ENCODE results near the gene NF1.
"Not testable (repeated sequence)": the region's sequence is repeated elsewhere in the genome, so short reads cannot be mapped to it uniquely, and the experiment has no call there.

NF1 gene

GRCh38 chr17:31260151-31260550, 165.4 kb downstream of the NF1 start:
- DNase-seq (ENCODE audit: low read depth in 3 of 3): no peak

GRCh38 chr17:31261601-31262000, 166.8 kb downstream of the NF1 start:
- DNase-seq (ENCODE audit: low read depth in 3 of 3): no peak

DNA sequence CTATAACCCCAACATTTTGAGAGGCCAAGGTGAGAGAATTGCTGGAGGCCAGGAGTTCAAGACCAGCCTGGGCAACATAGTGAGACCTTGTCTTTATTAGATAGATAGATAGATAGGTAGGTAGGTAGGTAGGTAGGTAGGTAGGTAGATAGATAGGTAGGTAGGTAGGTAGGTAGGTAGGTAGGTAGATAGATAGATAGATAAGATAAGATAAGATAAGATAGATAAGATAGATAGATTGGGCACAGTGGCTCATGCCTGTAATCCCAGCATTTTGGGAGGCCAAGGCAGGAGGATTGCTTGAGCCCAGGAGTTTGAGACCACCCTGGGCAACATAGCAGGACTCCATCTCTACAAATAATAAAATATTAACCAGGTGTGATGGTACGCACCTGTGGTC, 168.1 kb downstream of the NF1 start:
- not testable (repeated sequence) for DNase-seq (ENCODE audit: low read depth in 3 of 3)

GRCh38 chr17:31266042-31266441, 171.3 kb downstream of the NF1 start:
- no peak for DNase-seq (ENCODE audit: low read depth in 3 of 3)

GRCh38 chr17:31269036-31269577, 174.3 kb downstream of the NF1 start:
- no peak for DNase-seq (ENCODE audit: low read depth in 3 of 3)

- no peak for DNase-seq (ENCODE audit: low read depth in 3 of 3)
These were observed 174.8 kb downstream of the NF1 start for GRCh38 chr17:31269578-31269983.

GRCh38 chr17:31272236-31272635, 177.5 kb downstream of the NF1 start:
- no peak for DNase-seq (ENCODE audit: low read depth in 3 of 3)

- DNase-seq (ENCODE audit: low read depth in 3 of 3): no peak
These were observed 178.0 kb downstream of the NF1 start for GRCh38 chr17:31272803-31273202.

GRCh38 chr17:31273516-31273915, 178.7 kb downstream of the NF1 start:
- no peak for DNase-seq (ENCODE audit: low read depth in 3 of 3)

DNA sequence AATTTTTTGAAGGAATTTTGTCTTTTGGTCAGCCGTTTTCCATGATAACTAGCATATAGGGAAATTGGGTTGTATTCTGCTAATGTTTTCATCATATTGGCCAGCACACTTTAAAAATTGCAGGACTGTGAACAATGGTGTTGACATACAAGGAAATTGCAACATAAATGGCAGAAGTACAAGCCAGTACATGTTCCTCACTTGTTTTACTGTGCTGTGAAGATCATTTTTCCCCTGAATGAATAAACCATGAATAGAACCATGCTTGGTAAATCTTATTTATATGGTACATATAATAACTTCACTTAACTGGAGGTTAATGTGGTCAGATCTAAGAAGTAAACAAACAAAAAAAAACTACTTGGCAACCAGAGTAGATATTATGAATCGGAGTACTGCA, 179.5 kb downstream of the NF1 start:
- DNase-seq (ENCODE audit: low read depth in 3 of 3): no peak

GRCh38 chr17:31275116-31275515, 180.3 kb downstream of the NF1 start:
- DNase-seq (ENCODE audit: low read depth in 3 of 3): no peak

GRCh38 chr17:31279401-31279800, 184.6 kb downstream of the NF1 start:
- no peak for DNase-seq (ENCODE audit: low read depth in 3 of 3)

DNA sequence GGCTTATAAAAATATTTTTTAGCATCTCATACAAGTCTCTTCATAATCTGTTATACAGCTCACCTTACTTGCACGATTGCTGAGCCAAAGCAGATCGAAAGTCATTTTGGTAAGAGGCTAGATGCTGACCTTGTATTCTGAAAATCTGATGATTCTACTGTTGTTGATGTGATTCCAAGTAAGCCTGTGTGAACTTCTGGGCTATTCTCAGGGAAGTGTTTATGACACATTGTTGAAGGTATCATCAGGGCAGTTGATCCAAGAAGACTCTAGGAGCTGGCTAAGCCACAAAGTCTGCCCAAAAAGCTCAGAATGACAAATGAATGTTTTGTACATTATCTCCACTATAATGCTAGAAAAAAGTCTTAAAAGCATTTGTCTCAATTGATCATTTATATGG, 186.3 kb downstream of the NF1 start:
- no peak for DNase-seq (ENCODE audit: low read depth in 3 of 3)

GRCh38 chr17:31283841-31284240, 189.1 kb downstream of the NF1 start:
- DNase-seq (ENCODE audit: low read depth in 3 of 3): no peak

DNA sequence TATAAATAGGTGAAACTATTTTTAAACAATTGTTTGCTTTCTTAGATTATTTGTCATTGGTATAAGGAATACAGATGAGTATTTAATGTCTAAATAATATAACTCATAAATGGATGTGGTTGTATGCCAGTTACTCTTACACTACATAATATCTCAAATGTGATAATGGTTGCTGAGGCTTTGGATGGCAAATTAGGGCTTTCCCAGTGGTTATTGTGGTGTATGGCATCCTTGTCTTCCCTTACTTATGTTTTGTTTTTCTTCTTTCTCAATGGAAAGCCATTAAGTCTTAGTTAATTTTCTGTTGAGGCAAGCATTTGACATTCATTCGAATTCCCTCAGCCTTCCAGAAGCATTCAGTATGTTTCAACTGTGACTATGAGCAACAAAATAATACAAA, 191.8 kb downstream of the NF1 start:
- DNase-seq (ENCODE audit: low read depth in 3 of 3): no peak

DNA sequence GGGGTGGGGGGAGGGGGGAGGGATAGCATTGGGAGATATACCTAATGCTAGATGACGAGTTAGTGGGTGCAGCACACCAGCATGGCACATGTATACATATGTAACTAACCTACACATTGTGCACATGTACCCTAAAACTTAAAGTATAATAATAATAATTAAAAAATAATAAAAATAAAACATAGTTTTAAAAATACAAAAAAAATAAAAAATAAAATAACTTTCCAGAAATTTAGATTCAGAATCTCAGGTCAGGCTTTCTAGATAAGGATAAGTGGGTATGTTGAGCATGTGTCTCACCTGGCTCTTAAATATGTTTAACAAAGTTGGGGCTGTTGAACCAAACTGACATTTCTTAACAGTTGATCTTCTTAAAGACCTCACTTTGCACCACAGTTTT, 193.2 kb downstream of the NF1 start:
- not testable (repeated sequence) for DNase-seq (ENCODE audit: low read depth in 3 of 3)

GRCh38 chr17:31289790-31290189, 195.0 kb downstream of the NF1 start:
- no peak for DNase-seq (ENCODE audit: low read depth in 3 of 3)

DNA sequence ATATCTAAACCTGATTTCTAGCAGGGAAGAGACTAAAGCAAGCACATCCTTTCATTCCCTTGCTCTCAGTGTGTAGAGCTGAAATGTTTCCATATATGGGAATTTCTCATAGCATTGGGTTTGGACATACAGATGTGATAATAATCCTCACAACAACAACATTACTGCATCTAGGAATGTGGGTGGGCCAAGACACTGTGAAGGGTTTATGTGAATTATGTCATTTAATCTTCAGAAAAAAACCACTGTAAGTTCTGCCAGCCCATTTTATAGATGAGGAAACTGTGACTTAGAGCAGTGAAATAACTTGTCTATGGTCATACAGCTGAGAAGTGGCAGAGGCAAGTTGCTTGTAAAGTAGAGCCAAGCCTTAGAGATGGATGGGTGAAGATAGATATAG, 197.0 kb downstream of the NF1 start:
- DNase-seq (ENCODE audit: low read depth in 3 of 3): no peak

DNA sequence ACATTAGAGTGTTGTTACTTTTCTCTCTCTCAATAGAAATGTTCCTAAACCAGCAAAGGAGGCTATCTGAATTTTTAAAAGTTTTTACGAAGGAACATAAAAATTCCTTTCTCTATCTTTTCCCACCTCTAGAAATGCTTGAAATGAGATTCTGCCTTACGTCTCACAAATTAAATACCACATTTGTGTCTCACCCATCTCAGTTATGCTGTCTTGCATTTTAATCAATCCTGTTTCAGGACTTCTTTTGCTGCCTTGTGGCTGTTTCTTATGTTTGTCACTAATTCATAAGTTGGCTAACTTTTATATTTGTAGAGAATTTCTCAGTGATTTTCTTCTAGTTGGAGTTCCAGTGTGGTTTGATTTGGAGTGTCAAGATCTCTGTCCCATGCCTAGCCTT, 198.8 kb downstream of the NF1 start:
- no peak for DNase-seq (ENCODE audit: low read depth in 3 of 3)

- no peak for DNase-seq (ENCODE audit: low read depth in 3 of 3)
These were observed 199.5 kb downstream of the NF1 start for GRCh38 chr17:31294231-31294630.

GRCh38 chr17:31294820-31295488, 200.2 kb downstream of the NF1 start:
- DNase-seq (ENCODE audit: low read depth in 3 of 3): no peak

DNA sequence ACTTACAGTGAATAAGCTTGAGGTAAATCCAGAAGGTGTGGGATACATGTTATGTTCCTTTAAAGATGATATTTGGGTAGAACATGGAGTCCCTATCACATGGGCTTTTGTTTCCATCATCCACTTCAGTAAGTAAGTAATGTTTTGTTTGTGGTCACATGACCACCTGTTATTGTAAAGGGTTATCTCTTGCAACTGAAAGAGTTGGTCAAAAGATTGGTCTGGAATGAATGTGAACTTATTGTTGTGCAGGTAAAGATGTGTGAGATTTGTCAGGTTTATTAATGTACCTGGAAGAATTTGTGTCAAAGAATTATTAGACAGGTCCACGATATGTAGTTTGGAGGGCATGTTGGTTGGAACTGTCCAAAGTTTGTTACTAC, 200.7 kb downstream of the NF1 start:
- DNase-seq (ENCODE audit: low read depth in 3 of 3): no peak

GRCh38 chr17:31296142-31296541, 201.4 kb downstream of the NF1 start:
- no peak for DNase-seq (ENCODE audit: low read depth in 3 of 3)

DNA sequence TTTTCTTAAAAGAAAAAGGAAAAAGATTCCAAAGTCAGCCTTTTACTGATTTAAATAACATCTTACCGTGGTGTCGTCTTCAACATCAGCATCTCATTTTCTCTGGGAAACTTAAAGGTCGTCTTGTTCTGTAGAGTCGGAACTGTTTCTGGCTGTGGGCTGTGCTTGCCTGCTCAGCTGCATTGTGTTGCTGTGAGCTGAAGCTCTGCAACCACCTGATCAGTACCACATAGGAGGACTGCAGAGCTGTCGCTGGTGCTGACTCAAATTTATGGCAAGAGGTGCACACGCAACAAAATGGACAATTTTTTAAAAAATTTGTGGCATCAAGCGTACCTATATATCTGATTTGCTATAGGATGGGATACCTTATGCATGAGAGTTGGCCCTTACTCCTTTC, 202.3 kb downstream of the NF1 start, which contains the start of gene OMG:
Gene OMG, minus strand, starts transcription at position 150 of the 400 bp plus-strand sequence. CDS start 908 bp downstream, outside the sequence.
- DNase-seq (ENCODE audit: low read depth in 3 of 3): no peak
